SK-N-SH (cell line): ENCODE measurements around the gene SOWAHA. TPM values are rescaled to one million over a fixed set of nuclear protein-coding genes. Genes with fewer than 3 reads are reported as not detected.

Source experiments
- CTCF ChIA-PET: fragments of 300-600, 350-600 bp; formaldehyde crosslinking; extraction: SDS; loops from one replicate; lab custom pipeline; 2021; lab: Yijun Ruan, JAX
- POLR2A ChIA-PET: fragments of 350-600 bp; sonication (Branson Sonifier 250); formaldehyde crosslinking; extraction: SDS; loops from one replicate; lab custom pipeline; 2020; ENCODE audit warnings: antibody characterized with exemption, inconsistent platforms; lab: Yijun Ruan, JAX
- DNase-seq: peaks from one replicate; pipeline ENCODE4 v3.0.0; 2012
- H2AFZ ChIP-seq: fragments of 200-600 bp; sonication (generic); 2 replicates; pipeline ENCODE4 v1.8.1; 2016; ENCODE audit warnings: antibody characterized with exemption, mild to moderate bottlenecking, low read depth
- H3F3A ChIP-seq: fragments of 200-600 bp; sonication (generic); replicated peaks from 2 replicates; pipeline ENCODE3; 2016; ENCODE audit warnings: antibody characterized with exemption, mild to moderate bottlenecking; ENCODE audit not compliant: insufficient read depth
- H3K27ac ChIP-seq, 2 experiments: fragments of 200-500 bp in 1 of 2; fragments of 200-600 bp in 1 of 2; sonication (Bioruptor generic) in 1 of 2; sonication (generic), shearing (Covaris generic) in 1 of 2; 2 replicates each; pipeline versions ENCODE4 v1.5.1 to v1.6.1; 2014 to 2016; ENCODE audit warnings: low read depth in 2 of 2, inconsistent platforms in 1 of 2, low read length in 1 of 2, mild to moderate bottlenecking in 1 of 2, mixed read lengths in 1 of 2
- H3K27me3 ChIP-seq: fragments of 200-600 bp; sonication (generic), shearing (Covaris generic); 2 replicates; pipeline ENCODE4 v1.6.1; 2016; ENCODE audit warnings: mixed run types; ENCODE audit not compliant: insufficient read depth
- H3K36me3 ChIP-seq, 2 experiments: fragments of 200-500 bp in 1 of 2; fragments of 200-600 bp in 1 of 2; sonication (Bioruptor generic) in 1 of 2; sonication (generic) in 1 of 2; replicated peaks in 1 of 2; 2 replicates each; pipeline versions ENCODE3 to v1.5.1; 2014 to 2016; ENCODE audit warnings: low read length in 1 of 2, mild to moderate bottlenecking in 1 of 2; ENCODE audit not compliant: insufficient read depth in 2 of 2, control insufficient read depth in 1 of 2
- H3K4me1 ChIP-seq, 2 experiments: fragments of 200-500 bp in 1 of 2; fragments of 200-600 bp in 1 of 2; sonication (Bioruptor generic) in 1 of 2; sonication (generic), shearing (Covaris generic) in 1 of 2; 2 replicates each; pipeline versions ENCODE4 v1.5.1 to v1.6.1; 2014 to 2016; ENCODE audit warnings: low read depth in 1 of 2, low read length in 1 of 2, mixed run types in 1 of 2; ENCODE audit not compliant: insufficient read depth in 2 of 2, control insufficient read depth in 1 of 2
- H3K4me2 ChIP-seq: fragments of 200-600 bp; sonication (generic), shearing (Covaris generic); 2 replicates; pipeline ENCODE4 v1.6.1; 2017; ENCODE audit warnings: mixed run types
- H3K4me3 ChIP-seq, 2 experiments: fragments of 200-500 bp in 1 of 2; fragments of 200-600 bp in 1 of 2; sonication (Bioruptor generic) in 1 of 2; sonication (generic), shearing (Covaris generic) in 1 of 2; 2 replicates each; pipeline versions ENCODE4 v1.5.1 to v1.8.1; 2014 to 2016; ENCODE audit warnings: low read depth in 2 of 2, inconsistent platforms in 1 of 2, low read length in 1 of 2, mild to moderate bottlenecking in 1 of 2, mixed read lengths in 1 of 2, moderate library complexity in 1 of 2
- H3K79me2 ChIP-seq: fragments of 200-600 bp; sonication (generic); 2 replicates; pipeline ENCODE4 v1.8.1; 2017; ENCODE audit warnings: mild to moderate bottlenecking; ENCODE audit not compliant: insufficient read depth
- H3K9ac ChIP-seq: fragments of 200-600 bp; sonication (generic); 2 replicates; pipeline ENCODE4 v1.6.1; 2017; ENCODE audit warnings: mixed run types
- H3K9me2 ChIP-seq: fragments of 200-600 bp; sonication (generic); 2 replicates; pipeline ENCODE4 v1.6.1; 2017; ENCODE audit warnings: mixed run types
- H3K9me3 ChIP-seq: fragments of 200-600 bp; sonication (generic); 2 replicates; pipeline ENCODE4 v1.6.1; 2017; ENCODE audit warnings: mixed run types, mild to moderate bottlenecking, moderate library complexity
- H4K20me1 ChIP-seq: fragments of 200-600 bp; sonication (generic); 2 replicates; pipeline ENCODE4 v1.6.1; 2017; ENCODE audit warnings: mild to moderate bottlenecking, mixed run types; ENCODE audit not compliant: insufficient read depth
- CHD2 ChIP-seq: fragments of 150-350 bp; IDR thresholded peaks from 2 replicates; pipeline ENCODE4 v1.6.1; 2018; ENCODE audit warnings: low read length; ENCODE audit not compliant: partially characterized antibody
- FOSL2 ChIP-seq: IDR thresholded peaks from 2 replicates; pipeline ENCODE4 v1.4.0; 2012; ENCODE audit warnings: low read depth, mild to moderate bottlenecking, moderate library complexity, borderline replicate concordance
- JUND ChIP-seq: IDR thresholded peaks from 2 replicates; pipeline ENCODE4 v1.4.0; 2012
- MEF2A ChIP-seq: IDR thresholded peaks from 2 replicates; pipeline ENCODE4 v1.4.0; 2012; ENCODE audit warnings: low read depth, borderline replicate concordance
- MXI1 ChIP-seq: IDR thresholded peaks from 2 replicates; pipeline ENCODE4 v1.6.1; 2012; ENCODE audit warnings: mild to moderate bottlenecking, low read depth, low read length, improper control_type of control experiment
- NFIC ChIP-seq: IDR thresholded peaks from 2 replicates; pipeline ENCODE4 v1.4.0; 2012; ENCODE audit warnings: borderline replicate concordance
- NRF1 ChIP-seq: IDR thresholded peaks from 2 replicates; pipeline ENCODE4 v1.6.1; 2012; ENCODE audit warnings: low read depth, mild to moderate bottlenecking, low read length
- POLR2AphosphoS5 ChIP-seq: IDR thresholded peaks from 2 replicates; pipeline ENCODE4 v1.6.1; 2012; ENCODE audit warnings: low read depth, low read length
- RFX5 ChIP-seq: IDR thresholded peaks from 2 replicates; pipeline ENCODE4 v1.6.1; 2012; ENCODE audit warnings: mild to moderate bottlenecking, improper control_type of control experiment, low read length
- RXRA ChIP-seq: IDR thresholded peaks from 2 replicates; pipeline ENCODE4 v1.4.0; 2012; ENCODE audit warnings: low read depth, mild to moderate bottlenecking, borderline replicate concordance
- TCF12 ChIP-seq: IDR thresholded peaks from 2 replicates; pipeline ENCODE4 v1.4.0; 2012
- WGBS: methylation state at CpG from one replicate; pipeline ENCODE4 v1.1.6; 2017; ENCODE audit warnings: low lambda C conversion rate; 5-methylcytosine and 5-hydroxymethylcytosine counted together
- polyA plus RNA-seq, 3 experiments: library from polyadenylated mRNA; depleted of rRNA; stranded (reverse); fragments of >200 nt; gene quantifications; 2 replicates each; pipeline ENCODE4 v1.2.3, GENCODE V29; 2012
- TF ChIP-seq, protein P1 (sequence below): fragments of 200-600 bp; sonication (generic); IDR thresholded peaks from 2 replicates; pipeline ENCODE4 v1.6.1; 2017; ENCODE audit warnings: antibody characterized with exemption, mild to moderate bottlenecking, moderate library complexity
- TF ChIP-seq, protein P2 (sequence below): IDR thresholded peaks from 2 replicates; pipeline ENCODE4 v1.4.0; 2012; ENCODE audit warnings: low read depth, borderline replicate concordance
- TF ChIP-seq, protein P3 (sequence below): IDR thresholded peaks from 2 replicates; pipeline ENCODE4 v1.4.0; 2012; ENCODE audit warnings: low read depth
- TF ChIP-seq, protein P4 (sequence below): IDR thresholded peaks from 2 replicates; pipeline ENCODE4 v1.4.0; 2012; ENCODE audit warnings: low read depth, borderline replicate concordance
- TF ChIP-seq, protein P5 (sequence below): IDR thresholded peaks from 2 replicates; pipeline ENCODE4; 2012
- TF ChIP-seq, protein P6 (sequence below): fragments of 150-350 bp; IDR thresholded peaks from 2 replicates; pipeline ENCODE4 v1.6.1; 2016; ENCODE audit warnings: mild to moderate bottlenecking, low read depth, low read length

Gene SOWAHA
- polyA plus RNA-seq, 1 of the 3 experiments (the other 2 are of a cell fraction) = 0.30 TPM

DNA sequence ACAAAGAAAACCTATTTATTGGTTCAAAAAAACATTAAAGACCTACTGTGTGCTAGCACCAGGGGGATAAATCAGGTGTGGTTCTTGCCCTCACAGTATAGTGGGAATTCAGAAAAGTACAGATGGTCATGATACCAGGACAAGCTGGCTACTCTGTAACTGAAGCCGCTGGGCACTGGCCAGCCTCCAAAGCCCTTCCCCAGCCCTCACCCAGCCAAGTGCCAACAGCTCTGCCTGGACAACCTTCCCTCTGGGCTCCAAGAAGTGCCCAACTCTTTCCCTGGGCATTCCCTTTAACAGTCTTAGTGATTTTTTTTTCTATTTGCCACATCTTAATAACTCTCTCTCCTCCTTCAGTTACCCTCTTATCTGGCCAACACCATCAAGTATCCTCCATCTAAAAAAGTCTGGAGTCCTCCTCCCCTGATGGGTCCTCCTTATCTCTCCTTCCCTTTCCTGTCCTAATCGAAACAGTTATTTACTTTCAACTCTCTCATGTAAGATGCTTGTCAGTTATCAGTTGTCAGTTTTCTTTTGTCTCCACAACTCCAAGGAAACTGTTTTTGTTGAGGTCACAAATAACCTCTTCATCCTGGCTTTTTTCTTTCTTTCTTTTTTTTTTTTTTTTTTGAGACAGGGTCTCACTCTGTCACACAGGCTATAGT, 22.8 kb upstream of the SOWAHA start (continued):
- TF ChIP-seq, protein P1, sequence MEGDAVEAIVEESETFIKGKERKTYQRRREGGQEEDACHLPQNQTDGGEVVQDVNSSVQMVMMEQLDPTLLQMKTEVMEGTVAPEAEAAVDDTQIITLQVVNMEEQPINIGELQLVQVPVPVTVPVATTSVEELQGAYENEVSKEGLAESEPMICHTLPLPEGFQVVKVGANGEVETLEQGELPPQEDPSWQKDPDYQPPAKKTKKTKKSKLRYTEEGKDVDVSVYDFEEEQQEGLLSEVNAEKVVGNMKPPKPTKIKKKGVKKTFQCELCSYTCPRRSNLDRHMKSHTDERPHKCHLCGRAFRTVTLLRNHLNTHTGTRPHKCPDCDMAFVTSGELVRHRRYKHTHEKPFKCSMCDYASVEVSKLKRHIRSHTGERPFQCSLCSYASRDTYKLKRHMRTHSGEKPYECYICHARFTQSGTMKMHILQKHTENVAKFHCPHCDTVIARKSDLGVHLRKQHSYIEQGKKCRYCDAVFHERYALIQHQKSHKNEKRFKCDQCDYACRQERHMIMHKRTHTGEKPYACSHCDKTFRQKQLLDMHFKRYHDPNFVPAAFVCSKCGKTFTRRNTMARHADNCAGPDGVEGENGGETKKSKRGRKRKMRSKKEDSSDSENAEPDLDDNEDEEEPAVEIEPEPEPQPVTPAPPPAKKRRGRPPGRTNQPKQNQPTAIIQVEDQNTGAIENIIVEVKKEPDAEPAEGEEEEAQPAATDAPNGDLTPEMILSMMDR = no peak
- TF ChIP-seq JUND (no peak), MEF2A (no peak), TCF12 (no peak), MXI1 (no peak), FOSL2 (no peak), CHD2 (no peak)
- TF ChIP-seq, all 33 proteins: peak for 0

DNA sequence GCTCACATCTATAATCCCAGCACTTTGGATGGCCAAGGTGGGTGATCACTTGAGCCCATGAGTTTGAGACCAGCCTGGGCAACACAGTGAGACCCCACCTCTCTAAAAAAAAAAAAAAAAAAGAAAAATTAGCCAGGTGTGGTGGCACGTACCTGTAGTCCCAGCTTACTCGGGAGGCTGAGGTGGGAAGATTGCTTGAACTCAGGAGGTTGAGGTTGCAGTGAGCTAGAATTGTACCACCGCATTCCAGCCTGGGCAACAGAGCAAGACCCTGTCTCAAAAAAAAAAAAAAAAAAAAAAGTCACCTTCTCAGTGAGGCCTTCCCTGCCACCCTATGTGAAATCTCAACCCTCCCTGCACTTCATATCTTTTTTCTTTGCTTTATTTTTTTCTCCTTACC, 22.1 kb upstream of the SOWAHA start:
- no peak for DNase-seq
- H3K9me3 ChIP-seq = no peaks in the 10 kb centered on the region
- TF ChIP-seq, protein P2, sequence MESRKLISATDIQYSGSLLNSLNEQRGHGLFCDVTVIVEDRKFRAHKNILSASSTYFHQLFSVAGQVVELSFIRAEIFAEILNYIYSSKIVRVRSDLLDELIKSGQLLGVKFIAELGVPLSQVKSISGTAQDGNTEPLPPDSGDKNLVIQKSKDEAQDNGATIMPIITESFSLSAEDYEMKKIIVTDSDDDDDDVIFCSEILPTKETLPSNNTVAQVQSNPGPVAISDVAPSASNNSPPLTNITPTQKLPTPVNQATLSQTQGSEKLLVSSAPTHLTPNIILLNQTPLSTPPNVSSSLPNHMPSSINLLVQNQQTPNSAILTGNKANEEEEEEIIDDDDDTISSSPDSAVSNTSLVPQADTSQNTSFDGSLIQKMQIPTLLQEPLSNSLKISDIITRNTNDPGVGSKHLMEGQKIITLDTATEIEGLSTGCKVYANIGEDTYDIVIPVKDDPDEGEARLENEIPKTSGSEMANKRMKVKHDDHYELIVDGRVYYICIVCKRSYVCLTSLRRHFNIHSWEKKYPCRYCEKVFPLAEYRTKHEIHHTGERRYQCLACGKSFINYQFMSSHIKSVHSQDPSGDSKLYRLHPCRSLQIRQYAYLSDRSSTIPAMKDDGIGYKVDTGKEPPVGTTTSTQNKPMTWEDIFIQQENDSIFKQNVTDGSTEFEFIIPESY = no peak
- TF ChIP-seq, protein P3, sequence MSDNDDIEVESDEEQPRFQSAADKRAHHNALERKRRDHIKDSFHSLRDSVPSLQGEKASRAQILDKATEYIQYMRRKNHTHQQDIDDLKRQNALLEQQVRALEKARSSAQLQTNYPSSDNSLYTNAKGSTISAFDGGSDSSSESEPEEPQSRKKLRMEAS = no peak
- no peak for TF ChIP-seq NRF1
- no peak for TF ChIP-seq NFIC
- TF ChIP-seq, protein P4, sequence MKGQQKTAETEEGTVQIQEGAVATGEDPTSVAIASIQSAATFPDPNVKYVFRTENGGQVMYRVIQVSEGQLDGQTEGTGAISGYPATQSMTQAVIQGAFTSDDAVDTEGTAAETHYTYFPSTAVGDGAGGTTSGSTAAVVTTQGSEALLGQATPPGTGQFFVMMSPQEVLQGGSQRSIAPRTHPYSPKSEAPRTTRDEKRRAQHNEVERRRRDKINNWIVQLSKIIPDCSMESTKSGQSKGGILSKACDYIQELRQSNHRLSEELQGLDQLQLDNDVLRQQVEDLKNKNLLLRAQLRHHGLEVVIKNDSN = no peak
- no peak for TF ChIP-seq POLR2AphosphoS5
- TF ChIP-seq JUND = no peak
- TF ChIP-seq RXRA = no peak
- no peak for TF ChIP-seq CHD2
- TF ChIP-seq, protein P5, sequence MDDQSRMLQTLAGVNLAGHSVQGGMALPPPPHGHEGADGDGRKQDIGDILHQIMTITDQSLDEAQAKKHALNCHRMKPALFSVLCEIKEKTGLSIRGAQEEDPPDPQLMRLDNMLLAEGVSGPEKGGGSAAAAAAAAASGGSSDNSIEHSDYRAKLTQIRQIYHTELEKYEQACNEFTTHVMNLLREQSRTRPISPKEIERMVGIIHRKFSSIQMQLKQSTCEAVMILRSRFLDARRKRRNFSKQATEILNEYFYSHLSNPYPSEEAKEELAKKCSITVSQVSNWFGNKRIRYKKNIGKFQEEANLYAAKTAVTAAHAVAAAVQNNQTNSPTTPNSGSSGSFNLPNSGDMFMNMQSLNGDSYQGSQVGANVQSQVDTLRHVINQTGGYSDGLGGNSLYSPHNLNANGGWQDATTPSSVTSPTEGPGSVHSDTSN = no peak
- TF ChIP-seq, protein P6, sequence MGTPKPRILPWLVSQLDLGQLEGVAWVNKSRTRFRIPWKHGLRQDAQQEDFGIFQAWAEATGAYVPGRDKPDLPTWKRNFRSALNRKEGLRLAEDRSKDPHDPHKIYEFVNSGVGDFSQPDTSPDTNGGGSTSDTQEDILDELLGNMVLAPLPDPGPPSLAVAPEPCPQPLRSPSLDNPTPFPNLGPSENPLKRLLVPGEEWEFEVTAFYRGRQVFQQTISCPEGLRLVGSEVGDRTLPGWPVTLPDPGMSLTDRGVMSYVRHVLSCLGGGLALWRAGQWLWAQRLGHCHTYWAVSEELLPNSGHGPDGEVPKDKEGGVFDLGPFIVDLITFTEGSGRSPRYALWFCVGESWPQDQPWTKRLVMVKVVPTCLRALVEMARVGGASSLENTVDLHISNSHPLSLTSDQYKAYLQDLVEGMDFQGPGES = no peak
- TF ChIP-seq RFX5 = no peak
- TF ChIP-seq, all 33 proteins: peak for 0
- H3K9me2 ChIP-seq = no peaks in the 10 kb centered on the region
- H3K4me2 ChIP-seq = no peak overlapping the region
- peaks cover 0 to 17% of the 10 kb centered on the region in 2 experiments; a peak in 1 of 4 replicates for H3K4me1 ChIP-seq
- ChIA-PET CTCF (interaction anchor here (1.0 to 2.3 kb wide), 3 partner anchors 28 to 44 kb away, joined by 3 to 6 read pairs (median 5); partner anchors contain the start of gene CCNI2), POLR2A (interaction anchor here (0.6 kb wide), 1 partner anchor 16 kb away, joined by 4 read pairs; no protein-coding TSS in a partner anchor)
- no peaks in the 10 kb centered on the region for H4K20me1 ChIP-seq
- H2AFZ ChIP-seq = no peak overlapping the region
- 88% methylated on average over 3 of the region's 3 CpGs for WGBS
- peaks cover 6% of the 10 kb centered on the region for H3F3A ChIP-seq
- no peak overlapping the region for H3K4me3 ChIP-seq
- no peaks in the 10 kb centered on the region for H3K36me3 ChIP-seq
- H3K27ac ChIP-seq = no peak overlapping the region
- no peaks in the 10 kb centered on the region for H3K27me3 ChIP-seq
- no peak overlapping the region for H3K9ac ChIP-seq
- H3K79me2 ChIP-seq = no peaks in the 10 kb centered on the region
